ENCODE results near the gene FCGR2B.
"Not testable (repeated sequence)": the region's sequence is repeated elsewhere in the genome, so short reads cannot be mapped to it uniquely, and the experiment has no call there.

Gene FCGR2B

DNA sequence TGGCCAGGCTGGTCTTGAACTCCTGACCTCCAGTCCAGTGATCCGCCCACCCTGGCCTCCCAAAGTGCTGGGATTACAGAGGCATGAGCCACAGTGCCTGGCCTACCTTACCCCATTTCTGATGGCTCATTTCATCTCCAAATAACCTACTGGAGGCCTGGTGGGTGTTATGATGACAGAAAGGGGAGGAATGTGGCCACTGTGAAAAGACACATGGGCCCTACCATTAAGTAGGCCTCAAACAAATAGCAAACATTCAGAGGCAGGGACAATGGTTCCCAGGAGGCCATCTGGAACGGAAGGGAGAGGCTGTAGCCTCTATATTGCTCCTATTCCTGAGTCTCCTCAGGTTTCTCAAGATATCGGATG, 43.2 kb downstream of the FCGR2B start:
- DNase-seq (ENCODE audit: low spot score): no peak

DNA sequence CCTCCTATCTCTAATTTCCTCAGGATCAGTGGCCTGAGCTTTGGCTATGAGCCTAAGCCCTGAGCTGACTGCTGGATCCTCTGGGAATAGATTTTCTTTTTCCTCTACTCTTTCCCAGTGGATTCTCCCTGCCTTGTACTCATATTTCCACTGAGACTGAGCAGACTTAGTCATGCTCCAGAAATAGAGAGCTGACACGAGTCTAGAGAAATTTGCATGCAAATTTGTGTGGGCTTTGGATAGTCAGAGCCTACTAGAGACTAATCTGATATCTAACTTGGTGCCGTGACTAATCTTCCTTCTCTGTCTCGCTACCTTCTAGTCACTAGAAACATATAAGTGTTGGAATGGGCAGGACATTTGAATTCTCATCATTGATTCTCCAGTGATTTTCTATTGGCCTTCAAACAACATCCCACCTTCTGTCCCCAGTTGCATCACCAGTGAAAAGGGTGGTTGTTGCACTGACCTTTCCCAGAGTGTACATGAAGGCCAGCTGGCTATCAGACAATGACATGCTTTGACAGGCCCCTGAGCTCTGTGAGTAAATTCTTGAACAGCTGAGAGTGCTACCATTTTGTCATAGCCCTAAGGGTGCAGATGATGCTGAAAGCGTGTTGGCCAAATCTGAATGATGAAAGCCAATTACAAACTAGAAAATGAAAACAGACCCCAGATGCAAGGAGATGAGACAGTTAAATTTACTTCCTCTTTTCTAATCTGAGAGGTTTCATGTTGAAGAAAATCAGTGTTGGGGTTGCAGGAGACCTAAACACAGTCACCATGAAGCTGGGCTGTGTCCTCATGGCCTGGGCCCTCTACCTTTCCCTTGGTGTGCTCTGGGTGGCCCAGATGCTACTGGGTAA, 43.8 kb downstream of the FCGR2B start, which contains the start of gene FCRLA:
Gene FCRLA, plus strand, starts transcription at position 748 of the 866 bp plus-strand sequence. Its CDS starts 36 bp downstream, at position 784.
- DNase-seq (ENCODE audit: low spot score): no peak

DNA sequence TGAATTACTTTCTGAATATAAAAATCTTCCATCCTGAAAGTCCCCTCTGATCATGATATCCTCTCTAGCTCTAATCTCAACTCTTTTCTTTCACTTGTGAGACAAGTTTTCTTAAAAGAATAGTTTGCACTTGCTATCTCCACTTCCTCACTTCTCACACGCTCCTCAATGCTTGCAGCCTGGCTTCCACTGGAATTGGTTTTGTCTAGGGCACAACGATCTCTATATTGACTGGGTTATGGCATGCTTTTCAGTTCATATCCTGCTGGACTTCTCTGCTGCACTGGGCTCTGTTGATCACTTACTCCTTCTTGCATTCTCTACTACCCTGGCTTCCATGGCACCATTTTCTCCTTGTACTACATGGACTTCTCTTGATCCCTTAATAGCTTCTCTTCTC, 44.6 kb downstream of the FCGR2B start:
- no peak for DNase-seq (ENCODE audit: low spot score)

DNA sequence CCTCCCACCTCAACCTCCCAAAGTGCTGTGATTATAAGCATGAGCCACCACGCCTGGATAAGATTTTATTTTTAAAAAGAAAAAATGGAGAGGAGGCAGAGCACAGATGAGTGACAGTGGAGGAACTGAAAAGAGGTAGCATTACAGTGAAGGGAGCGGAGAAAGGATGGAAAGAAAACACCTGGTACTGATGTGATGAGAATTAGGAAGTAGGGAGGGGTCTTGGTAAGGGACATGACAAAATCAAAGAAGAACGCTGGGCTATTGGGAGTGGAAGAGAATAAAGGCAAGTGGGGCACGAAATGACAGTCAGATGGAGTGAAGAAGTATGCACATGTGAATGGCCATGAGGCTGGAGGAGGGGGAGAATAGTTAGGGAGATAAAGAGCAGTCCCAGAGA, 46.4 kb downstream of the FCGR2B start:
- no peak for DNase-seq (ENCODE audit: low spot score)

DNA sequence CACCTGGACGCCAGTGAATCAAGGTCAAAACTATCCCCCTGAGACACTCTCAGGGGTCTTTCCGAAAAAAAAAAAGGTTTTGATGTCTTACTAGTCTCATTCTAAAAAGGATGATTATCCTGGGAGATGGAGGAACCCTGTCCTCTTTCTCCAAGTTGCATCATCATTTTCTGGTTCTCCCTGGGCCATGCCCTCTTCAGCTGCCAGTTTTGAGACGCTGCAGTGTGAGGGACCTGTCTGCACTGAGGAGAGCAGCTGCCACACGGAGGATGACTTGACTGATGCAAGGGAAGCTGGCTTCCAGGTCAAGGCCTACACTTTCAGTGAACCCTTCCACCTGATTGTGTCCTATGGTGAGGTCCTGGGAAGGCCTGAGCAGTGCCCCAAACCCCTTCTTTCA, 47.6 kb downstream of the FCGR2B start:
- no peak for DNase-seq (ENCODE audit: low spot score)

DNA sequence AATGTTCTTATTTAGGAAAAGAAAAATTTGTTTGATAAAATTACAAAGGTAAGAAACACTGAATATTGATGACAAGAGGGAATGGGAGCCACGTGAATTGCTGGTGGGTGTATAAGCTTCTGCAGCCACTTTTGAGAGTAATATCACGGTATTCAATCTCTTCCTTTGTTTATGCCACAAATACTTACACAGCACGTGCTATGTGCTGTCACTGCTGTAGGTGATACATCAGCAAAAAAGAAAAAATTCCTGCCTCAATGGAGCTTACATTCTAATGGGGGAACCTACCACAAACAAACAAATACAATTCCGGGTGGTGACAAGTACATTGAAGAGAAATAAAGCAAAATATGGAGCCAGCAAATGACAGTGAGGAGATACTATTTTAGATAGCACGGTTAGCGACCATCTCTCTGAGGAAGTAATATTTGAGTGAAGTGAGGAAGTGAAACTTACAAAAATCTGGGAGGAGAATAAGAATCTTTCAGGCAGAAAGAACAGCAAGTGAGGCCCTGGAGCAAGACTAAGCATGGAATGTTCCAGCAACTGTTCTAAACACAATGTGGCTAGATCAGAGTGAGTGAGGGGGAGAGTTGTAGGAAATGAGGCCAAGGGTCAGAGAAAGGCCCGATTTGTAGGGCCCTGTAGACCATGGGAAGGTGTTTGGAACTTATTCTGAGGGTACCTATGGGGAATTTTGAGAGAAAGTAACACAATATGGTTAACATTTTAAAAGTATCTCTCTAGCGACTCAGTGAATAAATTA, 55.8 kb downstream of the FCGR2B start:
- DNase-seq (ENCODE audit: low spot score): no peak

DNA sequence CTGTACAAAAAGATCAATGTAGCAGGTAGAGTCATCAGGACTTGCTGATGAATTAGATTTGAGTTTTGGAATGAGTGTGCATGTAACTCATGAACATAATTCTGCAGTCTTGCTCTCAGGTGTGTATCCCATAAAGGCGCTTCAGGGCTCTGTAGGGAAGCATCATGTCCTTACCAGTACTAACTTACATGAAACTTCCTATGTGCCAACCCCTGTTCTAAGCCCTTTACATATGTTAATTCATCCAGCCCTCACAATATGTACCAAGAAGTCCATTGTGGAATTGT, 56.3 kb downstream of the FCGR2B start:
- no peak for DNase-seq (ENCODE audit: low spot score)

DNA sequence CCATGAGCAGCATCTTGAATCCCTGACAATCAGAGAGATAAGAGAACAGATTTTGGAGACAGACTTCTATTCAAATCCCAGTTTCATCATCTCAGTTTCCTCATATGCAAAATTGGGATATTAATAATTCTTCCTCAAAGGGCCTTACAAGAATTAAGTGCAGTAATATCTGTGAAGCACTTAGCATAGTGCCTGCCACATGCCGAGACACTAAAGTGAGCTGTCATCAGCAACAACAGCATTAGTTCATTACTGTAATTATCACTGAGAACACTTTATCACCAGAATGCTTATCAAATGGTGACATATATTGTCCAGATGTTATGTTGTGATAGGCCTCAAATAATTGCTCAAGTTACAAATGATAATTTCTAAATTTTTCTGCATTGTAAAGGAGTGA, 57.5 kb downstream of the FCGR2B start:
- no peak for DNase-seq (ENCODE audit: low spot score)

DNA sequence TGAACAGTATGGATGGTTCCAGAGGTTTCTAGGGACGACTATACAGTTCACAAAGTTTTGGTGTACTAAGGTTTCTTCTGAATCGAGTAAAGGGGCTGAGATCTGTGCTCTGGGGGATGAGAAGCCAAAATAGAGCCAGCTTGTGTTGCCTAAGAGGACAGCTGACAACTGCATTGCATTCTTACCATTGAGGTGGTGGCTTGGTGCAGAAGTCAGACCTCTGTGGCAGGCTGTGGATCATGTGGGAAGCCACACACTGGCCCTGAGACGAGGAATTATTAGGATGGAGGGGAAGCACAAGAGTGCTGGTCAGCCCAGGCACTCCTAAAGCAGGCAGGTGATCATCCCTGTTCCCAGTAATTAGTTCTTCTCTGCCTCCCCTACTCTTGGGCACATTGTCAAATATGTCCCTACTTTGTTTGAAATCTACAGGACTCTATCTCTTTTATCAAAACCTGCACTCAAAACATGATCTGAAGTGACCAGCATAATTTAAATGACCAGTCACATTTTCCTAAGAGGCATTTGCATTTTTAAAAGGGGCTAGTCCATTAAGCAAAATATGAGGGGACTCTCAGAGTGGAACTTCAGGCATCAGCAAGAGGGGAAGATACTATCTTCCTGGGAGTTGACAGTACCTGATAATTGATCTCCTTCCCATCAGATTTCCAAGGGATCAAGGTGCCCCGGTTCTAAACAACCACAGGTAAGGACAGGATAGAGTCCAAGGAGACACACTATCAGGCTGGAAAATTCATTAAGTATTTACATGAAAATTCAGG, 58.2 kb downstream of the FCGR2B start, which contains the start of gene FCRLB:
Gene FCRLB, plus strand, starts transcription at position 589 of the 782 bp plus-strand sequence. CDS start 1,129 bp downstream, outside the sequence.
- DNase-seq (ENCODE audit: low spot score): no peak

DNA sequence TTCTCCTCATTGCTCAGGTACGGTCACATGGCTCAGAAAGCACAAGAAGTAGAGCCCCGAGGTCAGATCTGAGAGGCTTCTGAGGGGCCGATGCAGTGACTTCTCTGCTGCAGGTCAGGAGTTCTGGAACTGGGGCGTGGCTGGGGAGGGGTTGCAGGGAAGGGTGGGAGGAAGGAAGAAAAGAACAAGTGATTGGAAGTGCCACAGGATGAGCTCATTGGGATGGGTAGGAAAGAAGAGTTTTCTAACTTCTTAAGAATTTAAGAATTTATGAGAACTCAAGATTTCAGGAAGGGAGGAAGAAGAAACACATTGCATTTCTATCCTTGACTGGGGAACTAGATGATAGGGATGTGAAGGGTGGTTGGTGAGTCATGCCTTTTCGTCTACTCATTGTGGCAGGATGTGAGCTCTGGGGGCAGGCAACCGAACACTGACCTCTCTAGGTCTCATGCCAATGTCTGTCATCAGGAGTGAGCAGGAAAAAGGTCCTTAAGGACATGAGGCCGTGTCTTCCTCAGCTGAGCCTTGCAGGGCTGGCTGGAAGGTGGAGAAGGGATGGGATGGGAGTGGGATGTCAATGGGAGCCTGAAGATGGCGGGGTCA, 58.9 kb downstream of the FCGR2B start:
- DNase-seq (ENCODE audit: low spot score): no peak

DNA sequence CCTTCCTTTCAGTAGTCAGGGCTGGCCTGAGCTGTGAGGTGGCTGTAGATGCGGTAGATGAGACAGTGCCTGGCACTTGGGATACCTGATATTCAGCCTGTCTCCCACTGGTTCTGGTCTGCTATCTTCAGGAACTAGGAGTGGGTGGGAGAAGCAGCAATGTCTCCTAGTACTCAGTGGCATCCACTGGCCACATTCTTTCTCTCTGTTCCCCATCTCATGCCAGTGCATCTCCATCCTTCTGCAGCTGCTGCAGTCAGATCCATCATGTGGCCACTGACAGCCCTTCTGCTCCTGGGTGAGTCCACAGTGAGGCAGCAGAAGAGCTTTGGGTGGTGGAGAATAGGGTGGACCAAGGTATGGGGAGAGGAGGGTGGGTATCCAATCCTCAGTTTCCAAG, 59.5 kb downstream of the FCGR2B start:
- no peak for DNase-seq (ENCODE audit: low spot score)

DNA sequence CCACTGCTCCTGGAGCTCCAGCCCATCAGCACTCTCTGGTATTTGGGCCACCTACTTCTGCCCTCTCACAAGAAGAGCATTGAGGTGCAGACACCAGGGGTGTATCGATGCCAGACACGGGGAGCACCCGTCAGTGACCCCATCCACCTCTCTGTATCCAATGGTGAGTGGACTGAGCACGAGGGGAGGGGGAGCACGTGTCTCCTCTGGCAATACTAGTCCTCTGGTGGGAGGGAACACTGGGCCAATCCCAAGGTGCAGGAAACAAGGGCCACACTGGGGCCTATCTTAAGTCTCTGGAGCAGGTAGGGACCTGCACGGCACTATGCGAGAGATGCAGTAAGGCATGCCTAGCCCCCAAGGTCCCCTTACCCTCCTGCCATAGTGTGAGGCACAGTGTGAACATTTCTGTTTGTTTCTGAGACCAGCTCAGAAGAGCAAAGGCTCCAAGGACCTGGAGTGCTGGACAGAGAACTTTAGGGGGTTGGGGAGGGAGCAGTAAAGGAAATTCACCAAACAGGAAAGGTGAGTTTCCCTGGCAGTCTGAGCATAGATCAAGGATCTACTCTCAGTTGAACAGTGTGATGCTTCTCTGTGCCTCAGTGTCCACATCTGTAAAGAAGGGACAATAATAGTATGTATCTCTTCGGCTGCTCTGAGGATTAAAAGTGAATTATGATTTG, 60.7 kb downstream of the FCGR2B start:
- DNase-seq (ENCODE audit: low spot score): peak; percentile 35

DNA sequence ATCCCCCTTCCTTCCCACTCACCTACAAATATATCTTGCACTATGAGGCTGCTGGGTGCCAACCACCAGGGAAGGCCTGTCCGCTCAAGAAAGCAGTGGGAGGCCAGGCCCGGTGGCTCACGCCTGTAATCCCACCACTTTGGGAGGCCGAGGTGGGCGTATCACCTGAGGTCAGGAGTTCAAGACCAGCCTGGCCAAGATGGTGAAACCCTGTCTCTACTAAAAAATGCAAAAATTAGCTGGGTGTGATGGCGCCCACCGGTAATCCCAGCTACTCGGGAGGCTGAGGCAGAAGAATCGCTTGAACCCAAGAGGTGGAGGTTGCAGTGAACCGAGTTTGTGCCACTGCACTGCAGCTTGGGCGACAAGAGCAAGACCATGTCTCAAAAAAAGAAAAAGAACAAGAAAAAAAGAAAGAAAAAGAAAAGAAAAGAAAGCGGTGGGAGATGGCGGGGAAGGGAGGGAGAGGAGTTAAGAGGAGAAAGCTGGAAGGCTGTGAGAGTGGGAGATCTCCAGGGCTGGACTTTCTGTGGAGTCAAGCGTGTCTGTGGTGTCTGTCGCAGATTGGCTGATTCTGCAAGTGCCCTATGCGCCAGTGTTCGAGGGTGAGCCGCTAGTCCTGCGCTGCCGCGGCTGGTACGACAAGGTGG, 62.4 kb downstream of the FCGR2B start:
- DNase-seq (ENCODE audit: low spot score): not testable (repeated sequence)

DNA sequence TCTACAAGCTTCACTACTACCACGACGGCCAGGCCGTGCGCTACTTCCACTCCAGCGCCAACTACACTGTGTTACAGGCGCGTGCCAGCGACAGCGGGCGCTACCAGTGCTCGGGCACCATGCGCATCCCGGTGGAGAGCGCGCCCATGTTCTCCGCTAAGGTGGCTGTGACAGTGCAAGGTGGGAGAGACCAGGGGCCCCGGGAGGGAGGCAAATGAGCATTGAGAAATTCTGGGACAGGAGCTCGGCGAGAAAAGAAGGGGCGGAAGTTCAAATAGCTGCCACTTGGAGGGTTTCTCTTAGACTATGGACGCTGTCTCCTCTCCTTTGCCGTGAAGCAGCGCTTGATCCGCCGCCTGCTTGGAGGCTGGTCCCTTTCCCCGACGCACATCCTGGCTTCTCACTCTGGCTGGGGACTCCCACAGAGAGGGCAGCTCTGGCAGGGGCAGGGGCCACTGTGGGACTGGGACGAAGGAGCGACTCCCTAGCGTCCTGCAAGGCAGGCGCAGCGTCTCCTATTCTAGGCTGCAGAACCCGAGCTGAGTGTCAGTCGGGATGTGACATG, 63.0 kb downstream of the FCGR2B start:
- peak; percentile 35 for DNase-seq (ENCODE audit: low spot score)

DNA sequence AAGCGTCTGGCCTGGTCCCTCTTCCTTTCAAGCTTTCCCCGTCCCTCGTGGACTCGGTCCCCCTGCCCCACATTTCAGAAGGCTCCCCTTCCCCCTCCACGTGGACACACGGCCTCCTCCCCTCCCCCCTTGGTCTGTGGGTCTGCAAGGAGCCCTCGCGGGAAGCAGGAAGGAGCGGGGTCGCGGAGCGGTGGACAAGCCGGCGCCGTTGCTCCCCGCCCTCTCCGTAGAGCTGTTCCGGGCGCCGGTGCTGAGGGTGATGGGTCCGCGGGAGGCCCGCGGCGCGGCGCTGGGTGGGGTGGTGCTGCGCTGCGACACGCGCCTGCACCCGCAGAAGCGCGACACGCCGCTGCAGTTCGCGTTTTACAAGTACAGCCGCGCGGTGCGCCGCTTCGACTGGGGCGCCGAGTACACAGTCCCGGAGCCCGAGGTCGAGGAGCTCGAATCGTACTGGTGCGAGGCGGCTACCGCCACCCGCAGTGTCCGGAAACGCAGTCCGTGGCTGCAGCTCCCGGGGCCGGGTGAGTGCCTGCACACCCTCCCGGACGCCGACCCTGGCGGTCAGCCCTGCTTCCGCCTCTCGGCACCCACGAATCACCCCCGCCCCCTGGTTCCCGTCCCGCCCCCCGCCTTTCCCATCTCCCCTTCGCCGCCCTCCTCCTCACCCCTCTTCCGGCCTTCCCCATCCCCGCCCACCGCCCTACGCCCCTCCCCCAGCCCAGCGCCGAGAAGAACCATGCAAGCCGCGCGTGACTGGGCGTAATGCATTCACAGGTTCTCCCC, 63.7 kb downstream of the FCGR2B start:
- DNase-seq (ENCODE audit: low spot score): peak; percentile 87

DNA sequence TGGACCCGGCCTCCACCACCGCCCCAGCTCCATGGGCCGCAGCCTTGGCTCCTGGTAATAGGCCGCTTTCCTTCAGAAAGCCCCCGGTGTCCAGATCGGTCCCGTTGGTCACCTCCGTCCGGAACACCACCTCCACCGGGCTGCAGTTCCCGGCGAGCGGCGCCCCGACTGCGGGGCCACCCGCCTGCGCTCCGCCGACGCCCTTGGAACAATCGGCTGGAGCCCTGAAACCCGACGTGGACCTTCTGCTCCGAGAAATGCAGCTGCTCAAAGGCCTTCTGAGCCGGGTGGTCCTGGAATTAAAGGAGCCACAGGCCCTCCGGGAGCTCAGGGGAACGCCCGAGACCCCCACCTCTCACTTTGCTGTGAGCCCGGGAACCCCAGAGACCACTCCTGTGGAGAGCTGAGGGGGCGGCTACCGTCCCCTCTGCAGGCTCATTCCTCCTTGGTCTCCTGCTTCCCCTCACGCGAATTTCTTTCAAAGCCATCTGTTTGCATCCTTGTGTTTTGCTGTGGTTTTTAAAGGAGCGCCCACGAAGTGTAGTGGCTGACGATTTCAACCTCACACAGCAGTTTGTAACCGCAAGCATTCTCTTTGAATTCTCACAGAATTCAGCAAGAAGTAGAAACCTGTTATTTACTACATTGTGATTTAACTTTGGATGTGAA, 64.4 kb downstream of the FCGR2B start:
- DNase-seq (ENCODE audit: low spot score): peak; percentile 28
